SK-N-SH (cell line): ENCODE measurements around the gene ANKDD1A.

Experiments
- CTCF ChIP-seq: fragments of 200-600 bp; sonication (generic); IDR thresholded peaks from 2 replicates; pipeline ENCODE4 v1.6.1; 2017; ENCODE audit warnings: antibody characterized with exemption, mild to moderate bottlenecking, moderate library complexity
- GABPA ChIP-seq: IDR thresholded peaks from 2 replicates; pipeline ENCODE4 v1.4.0; 2012; ENCODE audit warnings: low read depth, mild to moderate bottlenecking
- MEF2A ChIP-seq: IDR thresholded peaks from 2 replicates; pipeline ENCODE4 v1.4.0; 2012; ENCODE audit warnings: low read depth, borderline replicate concordance
- MXI1 ChIP-seq: IDR thresholded peaks from 2 replicates; pipeline ENCODE4 v1.6.1; 2012; ENCODE audit warnings: mild to moderate bottlenecking, low read depth, low read length, improper control_type of control experiment
- RXRA ChIP-seq: IDR thresholded peaks from 2 replicates; pipeline ENCODE4 v1.4.0; 2012; ENCODE audit warnings: low read depth, mild to moderate bottlenecking, borderline replicate concordance
- TF ChIP-seq, protein P1 (sequence below): IDR thresholded peaks from 2 replicates; pipeline ENCODE4 v1.4.0; 2012; ENCODE audit warnings: low read depth

DNA sequence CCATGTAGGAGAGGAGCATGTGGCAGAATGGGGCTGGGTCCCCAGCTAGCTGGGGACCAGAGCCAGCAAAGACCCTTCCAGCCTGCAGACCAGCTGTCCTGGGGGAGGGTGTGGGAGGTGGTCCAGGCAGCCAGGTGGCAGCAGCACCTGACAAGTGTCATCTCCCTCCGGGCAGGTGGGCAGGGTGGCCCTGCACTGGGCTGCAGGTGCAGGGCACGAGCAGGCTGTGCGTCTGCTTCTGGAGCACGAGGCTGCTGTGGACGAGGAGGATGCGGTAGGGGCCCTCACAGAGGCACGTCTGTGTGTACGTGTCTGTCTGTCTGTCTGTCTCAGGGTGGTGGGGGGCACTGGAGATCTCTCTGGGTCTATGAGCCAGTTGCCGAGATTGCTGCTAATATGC lies 5.5 kb downstream of the ANKDD1A start:
- no peak for TF ChIP-seq MEF2A
- no peak for TF ChIP-seq GABPA
- no peak for TF ChIP-seq MXI1
- TF ChIP-seq, protein P1, sequence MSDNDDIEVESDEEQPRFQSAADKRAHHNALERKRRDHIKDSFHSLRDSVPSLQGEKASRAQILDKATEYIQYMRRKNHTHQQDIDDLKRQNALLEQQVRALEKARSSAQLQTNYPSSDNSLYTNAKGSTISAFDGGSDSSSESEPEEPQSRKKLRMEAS = no peak
- no peak for TF ChIP-seq RXRA
- TF ChIP-seq CTCF = no peak
